ENCODE results near the gene ISM1.
"Not testable (repeated sequence)": the region's sequence is repeated elsewhere in the genome, so short reads cannot be mapped to it uniquely, and the experiment has no call there.

The ISM1 gene

DNA sequence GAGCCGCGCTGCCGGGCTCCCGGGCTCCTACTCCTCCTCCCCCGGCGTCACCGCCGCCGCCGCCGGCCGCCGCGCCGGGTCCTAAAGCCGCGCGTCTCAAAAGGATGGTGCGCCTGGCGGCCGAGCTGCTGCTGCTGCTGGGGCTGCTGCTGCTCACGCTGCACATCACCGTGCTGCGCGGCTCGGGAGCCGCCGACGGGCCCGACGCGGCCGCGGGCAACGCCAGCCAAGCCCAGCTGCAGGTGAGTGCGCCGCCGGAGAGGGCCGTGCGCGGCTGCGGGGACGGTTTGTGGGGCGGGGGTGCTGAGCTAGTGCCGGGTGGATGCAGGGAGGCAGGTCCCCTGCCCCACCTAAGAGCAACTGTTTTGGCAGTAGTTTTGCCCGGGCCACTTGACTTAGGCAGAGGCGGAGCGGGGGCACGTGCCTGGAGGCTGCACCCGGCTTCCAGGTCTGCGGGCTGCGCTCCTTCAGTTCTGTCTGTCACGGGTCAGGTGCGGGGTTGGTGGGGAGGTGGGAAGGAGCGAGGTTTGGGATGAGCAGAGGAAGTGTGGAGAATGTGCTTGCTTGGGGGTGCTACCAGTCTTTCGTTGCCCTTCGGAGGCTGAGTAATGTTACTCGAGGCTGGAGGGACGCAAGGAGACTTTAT lies 722 bp downstream of the ISM1 start:
- DNase-seq = peak; percentile 78

DNA sequence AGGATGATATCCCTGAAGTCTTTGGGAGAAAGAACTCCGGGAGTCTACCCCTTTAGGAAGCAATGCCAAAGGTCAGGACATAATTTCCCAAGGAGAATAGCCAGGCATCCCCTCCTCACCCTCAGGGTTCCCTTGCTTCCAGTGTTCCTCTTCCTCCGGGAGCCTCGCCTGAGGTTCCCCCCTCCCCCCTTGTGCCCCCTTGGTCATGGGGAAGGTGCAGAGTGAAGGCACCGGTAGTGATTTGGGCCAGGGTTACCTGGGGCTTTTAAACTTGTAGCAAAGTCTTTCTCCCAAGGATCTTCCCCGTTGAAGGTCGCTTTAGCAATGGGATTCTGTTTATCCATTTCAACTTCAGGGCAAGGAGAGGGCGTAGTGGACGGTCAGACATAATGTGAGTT lies 1.2 kb downstream of the ISM1 start:
- DNase-seq = no peak

DNA sequence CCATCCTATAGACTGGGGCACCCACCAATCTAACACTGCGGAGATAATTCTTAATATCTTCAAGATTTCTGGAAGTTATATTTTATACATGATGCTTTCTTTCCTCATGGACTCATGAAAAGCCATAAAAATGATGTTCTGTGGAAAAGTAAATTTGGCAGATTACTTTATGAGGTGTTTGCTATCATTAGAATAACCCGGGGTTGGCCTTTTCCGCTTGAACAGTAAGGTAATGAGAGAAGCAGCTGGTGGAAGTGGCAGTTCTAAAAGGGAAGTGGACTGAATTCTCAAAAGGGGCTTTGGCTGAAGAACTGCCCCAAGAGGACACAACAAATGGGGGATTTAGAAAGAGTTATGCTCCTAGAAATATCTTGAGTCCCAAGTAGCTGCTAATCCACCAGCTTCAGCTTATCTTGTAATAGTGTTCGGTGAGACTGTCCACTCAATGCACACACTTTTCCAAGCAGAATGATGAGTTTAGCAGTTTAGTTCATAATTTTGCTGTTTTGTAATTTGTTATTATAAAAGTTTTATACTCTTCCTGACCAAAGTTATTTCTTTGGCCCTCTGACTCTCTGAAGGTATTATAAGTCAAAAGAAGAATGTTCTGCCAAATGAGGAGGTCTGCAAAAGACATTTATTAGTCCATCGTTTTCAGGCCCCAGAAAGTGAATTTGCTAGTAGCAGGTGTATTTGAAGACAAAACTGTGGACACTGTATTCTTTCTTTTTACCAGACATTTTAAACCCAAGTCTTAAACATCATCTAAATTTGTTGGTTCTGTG lies 2.9 kb downstream of the ISM1 start:
- DNase-seq = no peak

DNA sequence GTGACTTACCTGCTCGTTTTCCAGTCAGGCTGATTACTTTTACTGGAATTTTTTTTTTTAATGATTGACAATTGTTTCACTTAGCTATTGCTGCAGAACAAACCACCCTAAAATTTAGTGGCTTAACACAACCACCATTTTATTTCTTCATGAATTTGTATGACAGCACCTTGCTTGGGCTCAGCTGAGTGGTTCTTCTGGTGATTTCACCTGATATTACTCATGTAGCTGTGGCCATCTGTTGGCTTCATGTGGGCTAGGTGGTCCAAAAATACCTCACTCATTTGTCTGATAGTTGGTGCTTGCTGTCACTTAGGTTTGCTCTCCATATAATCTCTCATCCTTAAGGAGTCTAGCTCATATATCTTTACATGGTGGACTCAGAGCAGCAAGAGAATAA lies 5.3 kb downstream of the ISM1 start:
- no peak for DNase-seq

DNA sequence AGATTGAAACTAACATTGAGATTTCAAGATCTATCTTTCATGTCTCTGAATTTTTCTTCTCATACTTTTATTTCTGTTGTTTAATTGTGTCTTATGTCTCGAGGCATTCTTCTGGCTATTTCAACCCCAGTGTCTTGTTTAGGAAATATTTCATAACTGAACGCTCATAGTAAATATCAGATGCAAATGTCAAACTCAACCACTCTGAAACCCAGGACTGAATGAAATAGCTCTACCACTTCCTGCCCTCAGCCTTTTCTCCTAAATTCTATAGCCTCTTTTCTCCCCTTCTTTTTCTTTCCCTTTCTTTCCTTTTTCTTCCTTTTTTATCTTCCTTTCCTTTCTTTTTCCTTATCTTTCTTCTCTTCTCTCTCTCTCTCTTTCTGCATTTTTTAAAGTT lies 7.7 kb downstream of the ISM1 start:
- DNase-seq = no peak

DNA sequence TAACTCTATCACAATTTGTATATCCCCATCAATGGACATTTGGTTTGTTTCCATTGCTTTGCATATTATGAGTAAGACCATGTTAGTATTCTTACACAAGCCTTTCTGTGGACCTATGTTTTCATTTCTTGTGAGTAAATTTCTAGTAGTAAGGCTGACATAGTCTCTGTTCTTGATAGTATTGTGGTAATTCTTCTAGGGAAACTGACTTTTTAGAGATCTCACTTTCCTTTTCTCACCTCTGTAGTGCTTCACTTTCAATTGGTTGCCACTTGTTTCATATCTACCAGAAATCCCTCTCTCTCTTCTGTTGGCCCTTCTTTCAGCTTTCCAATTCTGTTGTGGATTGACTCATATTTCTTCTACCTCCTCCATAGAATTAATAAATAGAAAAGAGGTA lies 8.5 kb downstream of the ISM1 start:
- DNase-seq = no peak

DNA sequence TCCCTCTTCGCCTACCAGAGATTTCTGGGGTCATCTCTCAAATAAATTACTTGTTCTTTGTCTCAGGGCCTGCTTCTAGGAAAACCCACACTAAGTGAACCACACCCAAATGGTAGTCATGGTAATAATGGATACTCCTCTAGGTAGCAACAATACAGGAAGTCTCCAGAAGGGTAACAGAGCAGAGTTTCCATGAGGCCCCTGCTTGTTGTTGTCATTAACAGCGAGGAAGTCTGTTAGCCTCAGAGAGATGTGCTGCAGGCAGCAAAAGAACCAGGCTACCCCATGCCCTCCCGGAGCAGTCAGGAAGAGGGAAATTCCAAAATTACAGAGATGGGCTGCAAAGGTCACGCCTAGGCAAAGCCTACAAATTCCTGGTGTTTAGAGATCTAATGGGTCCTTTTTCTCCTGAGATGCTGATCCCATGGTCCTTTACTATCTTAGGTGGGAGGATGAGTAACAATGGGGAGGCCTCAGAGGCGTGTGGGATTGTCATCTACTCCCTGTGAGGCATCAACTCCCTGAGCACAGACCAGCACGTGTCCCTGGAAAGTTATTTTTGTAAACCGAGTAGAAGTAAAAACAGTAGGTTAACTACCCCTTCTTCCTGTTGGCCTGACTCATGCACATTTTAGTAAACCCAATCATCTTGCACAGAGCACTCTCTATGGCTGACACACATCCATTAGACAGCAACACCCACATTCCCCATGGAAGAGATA lies 10.1 kb downstream of the ISM1 start:
- peak; percentile 50 for DNase-seq

DNA sequence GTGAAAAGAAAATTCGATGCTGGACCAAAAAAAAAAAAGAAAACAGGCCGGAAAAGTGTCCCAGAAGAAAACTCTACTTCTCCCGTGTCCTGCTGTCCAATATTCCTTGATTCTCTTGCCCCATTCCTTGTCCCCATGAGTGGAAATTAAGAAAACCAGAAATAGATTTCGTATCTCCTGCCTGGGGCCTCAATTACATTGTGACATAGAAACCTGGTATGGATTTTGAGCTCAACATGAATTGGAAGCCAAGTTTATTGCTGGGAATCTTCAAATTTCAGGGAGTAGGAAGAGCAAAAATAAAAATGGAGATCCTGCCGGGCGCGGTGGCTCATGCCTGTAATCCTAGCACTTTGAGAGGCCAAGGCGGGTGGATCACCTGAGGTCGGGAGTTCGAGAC lies 11.9 kb downstream of the ISM1 start:
- no peak for DNase-seq

DNA sequence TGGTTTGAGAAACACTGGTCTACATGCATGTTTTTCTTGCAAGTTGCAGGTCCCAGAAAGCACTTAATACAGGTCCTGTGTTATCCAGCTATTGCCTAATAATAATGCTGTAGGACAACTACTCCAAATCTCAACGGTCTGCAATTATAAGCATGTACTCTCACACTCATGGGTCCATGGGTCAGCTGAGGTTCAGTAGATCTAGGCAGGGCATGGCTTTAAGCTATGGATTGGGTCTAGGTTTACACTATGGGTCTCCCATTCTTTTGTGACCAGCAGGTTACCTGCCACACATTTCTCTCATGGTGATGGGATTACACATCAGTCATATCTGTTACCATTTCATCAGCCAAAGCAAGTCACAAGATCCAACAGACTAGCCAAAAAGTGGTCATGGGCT lies 13.9 kb downstream of the ISM1 start:
- DNase-seq = no peak

DNA sequence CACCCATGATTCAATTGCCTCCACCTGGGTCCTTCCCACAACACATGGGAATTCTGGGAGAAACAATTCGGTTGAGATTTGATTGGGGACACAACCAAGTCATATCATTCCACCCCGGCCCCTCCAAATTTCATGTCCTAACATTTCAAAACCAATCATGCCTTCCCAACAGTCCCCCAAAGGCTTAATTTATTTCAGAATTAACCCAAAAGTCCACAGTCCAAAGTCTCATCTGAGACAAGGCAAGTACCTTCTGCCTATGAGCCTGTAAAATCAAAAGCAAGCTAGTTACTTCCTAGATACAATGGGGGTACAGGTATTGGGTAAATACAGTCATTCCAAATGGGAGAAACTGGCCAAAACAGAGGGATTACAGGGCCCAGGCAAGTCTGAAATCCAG lies 15.3 kb downstream of the ISM1 start:
- DNase-seq = not testable (repeated sequence)

DNA sequence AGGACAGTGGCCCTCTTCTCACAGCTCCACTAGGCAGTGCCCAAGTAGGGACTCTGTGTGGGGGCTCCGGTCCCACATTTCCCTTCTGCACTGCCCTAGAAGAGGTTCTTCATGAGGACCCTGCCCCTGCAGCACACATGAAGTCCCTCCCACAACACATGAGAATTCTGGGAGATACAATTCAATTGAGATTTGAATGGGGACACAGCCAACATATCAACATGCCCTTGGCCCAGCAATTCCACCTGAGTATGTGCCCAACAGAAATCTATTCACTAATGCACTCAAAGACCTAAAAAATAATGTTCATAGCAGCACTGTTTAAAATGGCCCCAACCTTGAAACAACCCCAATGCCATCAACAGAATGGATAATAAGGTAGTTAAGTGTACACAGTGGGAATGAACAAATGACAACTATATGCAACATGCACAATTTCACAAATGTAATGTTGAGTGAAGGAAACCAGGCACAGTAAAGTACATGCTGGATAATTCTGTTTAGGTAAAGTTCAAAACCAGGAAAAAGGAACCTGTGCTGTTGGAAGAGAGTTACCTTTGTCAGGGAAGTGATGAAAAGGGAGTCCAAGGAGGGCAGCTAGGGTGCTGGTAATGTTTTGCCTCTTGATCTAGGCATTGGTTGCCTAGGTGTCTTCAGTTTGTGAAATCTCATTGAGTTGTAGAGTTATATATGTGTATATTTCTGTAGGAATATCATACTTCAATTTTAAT lies 16.1 kb downstream of the ISM1 start:
- DNase-seq = no peak

DNA sequence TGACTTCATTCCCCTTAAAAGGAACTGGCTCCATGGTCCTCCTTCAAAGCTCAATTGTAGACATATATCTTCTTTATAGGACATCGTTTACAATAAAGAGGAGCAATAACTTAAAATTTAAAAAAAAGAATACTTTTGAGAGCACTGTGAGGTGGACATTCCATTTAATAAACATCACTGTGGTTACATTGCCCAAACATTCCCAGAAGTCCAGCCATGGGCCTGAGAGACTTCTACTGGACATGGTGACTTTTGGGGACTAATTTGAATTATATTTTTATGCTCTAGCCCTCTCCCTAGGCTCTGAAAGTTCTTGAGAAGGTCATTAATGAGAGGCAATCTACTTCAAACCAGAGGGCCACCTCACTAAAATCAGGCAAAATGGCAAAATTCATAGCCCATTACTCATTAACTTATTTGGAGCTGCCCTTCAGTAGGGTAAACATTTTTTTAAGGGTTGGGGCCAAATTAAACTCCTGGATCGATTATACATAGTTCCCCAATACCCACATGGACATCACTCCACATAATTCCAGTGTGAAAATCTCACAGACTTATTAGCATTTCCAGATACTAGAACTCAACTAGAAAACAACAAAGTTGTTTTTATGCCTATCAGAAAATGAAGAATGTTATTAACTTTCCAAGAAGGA lies 17.1 kb downstream of the ISM1 start:
- DNase-seq = no peak

DNA sequence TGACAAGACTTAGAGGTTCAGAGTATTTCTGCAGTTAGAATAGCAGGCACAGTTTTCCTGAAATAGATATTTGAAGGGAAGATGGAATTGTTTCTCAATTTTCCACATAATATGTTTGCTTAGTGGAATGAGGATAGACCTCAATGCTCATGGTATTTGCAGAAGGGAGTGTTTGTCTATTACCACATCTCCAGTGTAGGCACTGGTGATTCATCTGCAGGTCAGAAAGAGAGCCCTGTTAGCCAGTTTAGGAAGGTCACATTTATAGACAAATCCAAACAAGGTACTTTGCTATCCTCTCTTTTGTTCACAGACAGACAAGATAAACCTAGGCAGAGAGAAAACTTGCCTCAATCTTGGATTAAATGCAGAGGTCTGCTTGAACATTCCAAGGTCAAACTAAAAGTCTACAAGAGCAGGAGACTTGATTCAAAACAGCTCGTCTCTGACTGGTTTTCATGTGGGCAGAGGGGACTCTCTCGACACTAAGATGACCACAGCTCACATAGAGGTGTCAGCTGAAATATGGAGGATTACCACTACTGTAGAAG lies 22.8 kb downstream of the ISM1 start:
- no peak for DNase-seq

DNA sequence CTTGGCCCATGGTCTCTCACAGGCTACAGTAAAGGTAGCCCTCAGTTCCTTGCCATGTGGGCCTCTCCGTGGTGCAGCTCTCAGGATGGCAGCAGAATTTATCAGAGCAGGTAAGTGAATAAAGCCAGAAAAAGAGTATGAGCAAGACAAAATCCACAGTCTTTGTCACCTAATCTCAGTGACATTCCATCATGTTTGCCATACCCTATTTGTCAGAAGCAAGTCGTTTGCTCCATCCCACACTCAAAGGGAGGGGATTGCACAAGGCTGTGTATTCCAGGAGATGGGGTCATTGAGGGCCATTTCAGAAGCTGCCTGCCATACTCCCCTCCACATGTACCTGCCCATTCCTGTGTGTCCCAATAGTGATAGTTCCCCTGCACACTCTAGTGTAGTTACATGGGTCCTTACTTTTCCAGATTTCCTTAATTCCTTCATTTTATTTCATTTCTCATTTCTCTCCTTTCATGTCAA lies 24.2 kb downstream of the ISM1 start:
- no peak for DNase-seq

DNA sequence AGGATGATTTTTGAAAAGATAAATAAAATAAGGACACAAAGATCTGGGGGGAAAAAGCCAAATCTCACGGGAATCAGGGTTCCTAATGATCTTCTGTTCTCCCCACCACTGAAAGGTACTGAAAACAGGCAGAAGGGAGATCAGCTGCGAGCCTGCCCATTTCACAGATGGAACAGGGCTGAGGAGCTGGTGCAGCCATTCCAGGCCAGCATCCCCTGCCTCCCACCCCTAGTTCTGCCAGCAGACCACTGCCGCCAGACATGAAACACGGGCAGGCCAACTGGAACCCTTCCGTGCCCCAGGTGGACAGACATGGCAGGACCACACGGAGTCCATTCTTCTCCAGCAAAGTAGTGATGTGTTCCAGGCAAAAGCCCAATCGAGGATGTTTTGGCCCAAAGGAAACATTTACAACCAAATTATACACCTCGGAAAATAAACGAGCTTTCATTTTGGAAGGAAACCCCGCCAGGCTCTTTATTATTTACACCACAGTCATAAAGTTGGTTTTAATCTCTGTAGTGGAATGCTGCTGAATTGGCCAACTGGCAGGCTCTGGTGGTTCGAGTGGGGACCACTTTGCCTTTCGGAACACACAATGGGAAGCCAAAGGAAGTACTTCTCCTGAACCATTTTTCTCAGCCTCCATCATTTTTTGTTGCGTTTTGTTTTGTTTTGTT lies 28.2 kb downstream of the ISM1 start:
- DNase-seq = no peak

DNA sequence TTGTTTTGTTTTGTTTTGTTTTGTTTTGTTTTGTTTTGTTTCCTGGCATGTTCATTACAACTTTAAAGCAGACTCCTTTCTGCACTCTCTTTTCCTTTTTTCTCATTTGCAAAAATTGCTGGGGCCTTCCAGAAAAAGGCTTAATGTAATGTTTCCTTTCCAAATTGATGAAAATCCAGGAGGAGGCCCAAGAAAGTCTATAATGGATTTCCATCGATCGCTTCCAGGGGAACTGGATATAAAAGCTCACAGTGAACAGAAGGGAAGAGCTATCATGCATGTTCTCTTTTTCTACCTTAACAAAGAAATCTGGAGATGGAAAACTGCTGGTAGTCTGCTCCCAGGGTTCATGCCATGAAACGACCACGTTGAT lies 28.7 kb downstream of the ISM1 start:
- DNase-seq = no peak

DNA sequence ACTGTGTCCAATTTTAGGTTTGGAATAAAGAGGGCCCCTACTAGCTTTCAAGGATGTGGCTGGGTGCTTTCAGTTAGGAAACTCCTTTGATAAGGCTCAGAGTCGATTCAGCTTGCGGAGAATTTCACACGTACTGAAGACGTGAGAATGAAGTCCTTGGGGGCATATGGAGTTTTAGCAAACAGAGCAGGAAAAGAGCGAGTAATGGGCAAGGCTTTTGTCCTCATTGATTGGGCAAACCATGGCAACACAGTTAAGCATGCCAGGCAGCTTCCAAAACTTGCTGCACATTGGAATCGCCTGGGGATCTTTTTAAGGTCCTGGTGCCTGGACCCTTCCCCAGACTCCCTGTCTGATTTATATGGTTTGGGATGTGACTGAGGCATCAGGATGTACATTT lies 29.2 kb downstream of the ISM1 start:
- DNase-seq = no peak

DNA sequence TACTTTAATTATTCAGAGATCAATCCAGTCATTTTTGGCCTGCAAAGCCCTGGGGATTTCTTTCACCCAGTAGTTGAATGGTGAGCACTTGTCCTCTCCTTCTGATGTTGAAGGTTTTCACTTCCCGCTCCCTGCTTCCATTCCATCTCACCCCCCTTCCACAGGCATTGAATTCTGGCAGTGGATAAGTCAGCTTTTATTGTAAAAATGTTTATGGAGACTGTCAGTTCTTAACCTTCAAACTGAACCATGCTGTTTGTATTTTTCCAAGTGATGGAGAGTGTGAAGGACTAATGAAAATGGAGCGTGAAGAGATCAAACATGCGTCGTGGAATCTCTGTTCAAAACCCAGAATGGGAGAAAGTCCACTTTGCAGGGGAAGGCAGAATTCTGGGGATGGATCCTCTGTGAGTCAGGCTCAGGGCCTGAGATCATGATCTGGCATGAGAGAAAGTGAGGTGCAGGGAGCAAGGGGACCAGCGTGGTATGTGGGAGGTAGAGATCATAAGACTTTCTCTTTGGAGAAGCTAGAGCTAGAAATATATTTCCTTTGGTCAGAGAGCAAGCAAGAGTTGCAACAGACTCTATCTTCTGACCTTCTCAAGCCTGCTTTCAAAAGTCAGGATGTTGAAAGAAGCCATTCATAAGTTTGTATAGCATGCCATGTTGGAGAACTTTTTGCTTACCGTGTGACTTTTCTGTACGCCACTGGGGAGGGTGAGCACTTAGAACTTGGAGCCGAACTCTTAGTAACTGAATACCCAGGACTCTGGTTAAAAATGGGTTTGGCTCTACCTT lies 30.2 kb downstream of the ISM1 start:
- no peak for DNase-seq

DNA sequence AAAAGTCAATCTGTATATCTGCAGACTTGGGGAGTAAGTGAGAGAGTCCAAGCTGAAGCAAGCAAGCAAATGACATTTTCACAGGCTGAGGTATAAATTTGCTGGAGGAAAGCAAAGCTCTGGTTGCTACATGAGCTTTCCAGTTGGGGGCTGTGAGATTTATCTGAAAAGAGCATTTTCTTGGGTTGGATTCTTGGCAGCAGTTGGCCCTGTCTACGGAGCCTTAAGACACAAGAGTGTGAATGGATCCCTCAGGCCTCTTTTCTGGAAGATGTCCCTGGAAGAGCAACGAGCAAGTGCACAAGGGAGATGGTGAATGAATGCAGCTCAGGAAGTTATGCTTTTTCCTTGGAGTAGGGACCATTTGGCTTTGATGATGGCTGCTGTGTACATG lies 30.8 kb downstream of the ISM1 start:
- DNase-seq = no peak

DNA sequence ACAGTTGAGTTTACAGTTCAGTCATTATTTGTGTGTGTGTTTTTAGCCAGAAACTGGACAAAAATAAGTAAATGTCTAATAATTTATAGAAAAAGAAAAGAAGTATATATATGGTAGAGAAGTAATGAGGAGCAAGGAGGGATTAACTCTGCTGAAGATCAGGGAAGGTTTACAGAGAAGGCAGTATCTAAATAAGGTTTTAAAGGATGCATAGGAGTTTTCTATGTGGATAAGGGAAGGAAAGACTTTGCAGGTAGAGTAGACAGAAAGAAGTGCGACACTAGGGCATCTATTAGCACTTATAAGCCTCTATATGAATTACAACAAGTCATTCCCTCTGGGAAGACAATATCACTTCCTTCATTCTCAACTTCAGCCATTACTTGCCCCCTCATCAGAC lies 34.3 kb downstream of the ISM1 start:
- DNase-seq = no peak

DNA sequence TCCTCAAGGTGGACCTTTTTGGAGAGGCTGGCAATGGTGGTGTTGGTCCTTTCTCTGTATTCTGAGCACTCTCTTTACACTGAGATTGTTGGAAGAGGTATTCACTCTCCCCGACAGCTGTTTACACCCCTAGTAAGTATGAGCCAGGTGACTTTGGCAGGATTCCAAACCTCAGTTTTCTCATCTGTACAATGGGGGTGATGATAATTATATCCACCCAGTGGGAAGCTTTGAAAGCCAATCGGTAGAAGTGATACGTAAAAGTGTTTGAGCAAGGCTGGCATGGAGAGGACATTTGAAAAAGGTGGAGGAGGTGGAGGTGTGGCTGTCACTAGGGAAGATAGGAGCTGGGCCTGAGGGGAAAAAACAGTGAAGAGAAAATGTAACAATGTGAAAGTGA lies 35.5 kb downstream of the ISM1 start:
- DNase-seq = no peak

All from activated T-cell treated with anti-CD3 and anti-CD28 coated beads, Interleukin-2, amount 50 U/mL, for 1 hour (primary cell).